OCI-LY7 (cell line): ENCODE measurements around the gene PRM2. TPM values are rescaled to one million over a fixed set of nuclear protein-coding genes. Genes with fewer than 3 reads are reported as not detected.
"Not testable (repeated sequence)": the region's sequence is repeated elsewhere in the genome, so short reads cannot be mapped to it uniquely, and the experiment has no call there.

ENCODE experiments used
- BruUV-seq: library from RNA; stranded (reverse); fragments of 400-500 nt; replicated peaks from 2 replicates; lab custom pipeline; 2021; lab: Mats Ljungman, UMichigan
- CTCF ChIA-PET: fragments of 300-600 bp; sonication (Branson Sonifier 250); formaldehyde crosslinking; loops from one replicate; lab custom pipeline; 2022; ENCODE audit warnings: antibody characterized with exemption; ENCODE audit not compliant: unreplicated experiment; lab: Charles Lee
- POLR2A ChIA-PET: fragments of 300-600 bp; sonication (Branson Sonifier 250); formaldehyde crosslinking; loops from one replicate; lab custom pipeline; 2022; ENCODE audit warnings: antibody characterized with exemption; lab: Charles Lee
- DNase-seq: peaks from one replicate; pipeline ENCODE4 v3.0.0-alpha.2; 2015; ENCODE audit warnings: low spot score
- H2AFZ ChIP-seq: fragments of 200-600 bp; sonication (generic), shearing (Covaris generic); 2 replicates; pipeline ENCODE4 v1.6.1; 2014; ENCODE audit warnings: mild to moderate bottlenecking, antibody characterized with exemption, low read length, moderate library complexity
- H3K27ac ChIP-seq: fragments of 200-600 bp; sonication (generic); 2 replicates; pipeline ENCODE4 v1.5.1; 2014; ENCODE audit warnings: mixed run types, low read depth, mild to moderate bottlenecking, moderate library complexity, low read length, inconsistent platforms; ENCODE audit not compliant: poor library complexity, severe bottlenecking
- H3K36me3 ChIP-seq: fragments of 200-600 bp; sonication (generic); 2 replicates; pipeline ENCODE4 v1.6.1; 2014; ENCODE audit warnings: mild to moderate bottlenecking, antibody characterized with exemption, low read length, moderate library complexity, mixed read lengths; ENCODE audit not compliant: insufficient read depth
- H3K4me1 ChIP-seq: fragments of 200-600 bp; sonication (generic); 2 replicates; pipeline ENCODE4 v1.5.1; 2014; ENCODE audit warnings: mild to moderate bottlenecking, low read length; ENCODE audit not compliant: insufficient read depth, poor library complexity, severe bottlenecking
- H3K4me2 ChIP-seq: fragments of 200-600 bp; sonication (generic); 2 replicates; pipeline ENCODE4 v1.6.1; 2014; ENCODE audit warnings: mild to moderate bottlenecking, low read length
- H3K4me3 ChIP-seq: fragments of 200-600 bp; sonication (generic); 2 replicates; pipeline ENCODE4 v1.5.1; 2014; ENCODE audit warnings: mild to moderate bottlenecking, low read depth, low read length; ENCODE audit not compliant: poor library complexity, severe bottlenecking
- H3K79me2 ChIP-seq: fragments of 200-600 bp; sonication (generic); 2 replicates; pipeline ENCODE4 v1.6.1; 2016; ENCODE audit warnings: low read depth, mild to moderate bottlenecking, low read length, moderate library complexity, mixed read lengths; ENCODE audit not compliant: insufficient read depth
- H3K9me2 ChIP-seq: fragments of 200-600 bp; sonication (generic); 2 replicates; pipeline ENCODE4 v1.6.1; 2016; ENCODE audit warnings: mild to moderate bottlenecking, low read length, mixed read lengths; ENCODE audit not compliant: insufficient read depth
- H3K9me3 ChIP-seq: fragments of 200-600 bp; sonication (generic); 2 replicates; pipeline ENCODE4 v1.6.1; 2014; ENCODE audit warnings: mild to moderate bottlenecking, mixed run types, low read length, mixed read lengths
- H4K20me1 ChIP-seq: fragments of 200-600 bp; sonication (generic); 2 replicates; pipeline ENCODE4 v1.6.1; 2014; ENCODE audit warnings: mild to moderate bottlenecking, antibody characterized with exemption, low read length, moderate library complexity, mixed read lengths; ENCODE audit not compliant: insufficient read depth
- EZH2phosphoT487 ChIP-seq: fragments of 200-600 bp; sonication (generic); IDR thresholded peaks from 2 replicates; pipeline ENCODE4 v1.6.1; 2018; ENCODE audit warnings: low read depth, borderline replicate concordance, mild to moderate bottlenecking, mixed run types, antibody characterized with exemption, low read length, moderate library complexity, mixed read lengths
- intact Hi-C: fragments of 100-400 bp; cut with micrococcal nuclease; formaldehyde crosslinking; loops from one replicate; pipeline ENCODE4 v1.10.0; 2022; ENCODE audit not compliant: unreplicated experiment
- total RNA-seq, 2 experiments: library from RNA; depleted of rRNA in 1 of 2; stranded (reverse); fragments of >200 nt in 1 of 2; shearing (Covaris generic) in 1 of 2; gene quantifications; 2 replicates each; pipeline ENCODE4 v1.2.3, GENCODE V29; 2014 to 2022
- TF ChIP-seq, protein P1 (sequence below): fragments of 200-600 bp; sonication (generic); conservative IDR thresholded peaks from 2 replicates; pipeline ENCODE4 v1.5.1; 2014; ENCODE audit warnings: mild to moderate bottlenecking, antibody characterized with exemption, low read length, moderate library complexity, mixed read lengths

The PRM2 gene
- total RNA-seq, 2 experiments from 2014 or later: not detected

DNA sequence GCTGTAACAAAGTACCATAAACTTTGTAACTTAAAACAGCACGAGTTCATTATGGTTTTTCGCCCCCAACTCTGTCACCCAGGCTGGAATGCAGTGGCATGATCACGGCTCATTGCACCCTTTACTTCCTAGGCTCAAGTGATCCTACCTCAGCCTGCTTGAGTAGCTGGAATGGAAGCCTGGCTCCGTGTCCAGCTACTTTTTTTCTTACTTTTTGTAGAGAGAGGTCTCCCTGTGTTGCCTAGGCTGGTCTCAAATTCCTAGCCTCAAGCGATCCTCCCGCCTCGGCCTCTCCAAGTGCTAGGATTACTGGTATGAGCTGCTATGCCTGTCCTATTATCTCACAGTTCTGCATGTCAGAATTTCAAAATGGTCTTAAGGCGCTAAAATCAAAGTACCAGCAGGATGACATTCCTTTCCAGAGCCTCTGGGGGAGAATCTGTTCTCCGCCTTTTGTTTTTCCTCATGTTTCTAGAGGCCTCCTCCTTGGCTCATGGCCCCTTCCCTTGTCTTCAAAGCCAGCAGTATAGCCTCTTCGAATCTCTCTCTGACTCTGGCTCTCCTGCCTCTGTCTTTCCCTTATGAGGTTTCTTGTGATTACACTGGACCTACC lies 14.9 kb upstream of the PRM2 start:
- Histone ChIP-seq H3K36me3 (no peaks in the 10 kb centered on the region), H4K20me1 (no peaks in the 10 kb centered on the region), H3K9me2 (no peaks in the 10 kb centered on the region), H3K79me2 (no peaks in the 10 kb centered on the region), H2AFZ (no peak overlapping the region), H3K4me2 (no peak overlapping the region), H3K9me3 (no peaks in the 10 kb centered on the region), H3K4me3 (no peak overlapping the region), H3K27ac (no peak overlapping the region), H3K4me1 (peaks cover 48% of the 10 kb centered on the region)
- ChIA-PET CTCF (no interaction called here), POLR2A (interaction anchor here (0.5 to 1.2 kb wide), 5 partner anchors 12 to 142 kb away, joined by 3 to 4 read pairs (median 3); no protein-coding TSS in a partner anchor)
- intact Hi-C loops: no loop called here
- TF ChIP-seq, protein P1, sequence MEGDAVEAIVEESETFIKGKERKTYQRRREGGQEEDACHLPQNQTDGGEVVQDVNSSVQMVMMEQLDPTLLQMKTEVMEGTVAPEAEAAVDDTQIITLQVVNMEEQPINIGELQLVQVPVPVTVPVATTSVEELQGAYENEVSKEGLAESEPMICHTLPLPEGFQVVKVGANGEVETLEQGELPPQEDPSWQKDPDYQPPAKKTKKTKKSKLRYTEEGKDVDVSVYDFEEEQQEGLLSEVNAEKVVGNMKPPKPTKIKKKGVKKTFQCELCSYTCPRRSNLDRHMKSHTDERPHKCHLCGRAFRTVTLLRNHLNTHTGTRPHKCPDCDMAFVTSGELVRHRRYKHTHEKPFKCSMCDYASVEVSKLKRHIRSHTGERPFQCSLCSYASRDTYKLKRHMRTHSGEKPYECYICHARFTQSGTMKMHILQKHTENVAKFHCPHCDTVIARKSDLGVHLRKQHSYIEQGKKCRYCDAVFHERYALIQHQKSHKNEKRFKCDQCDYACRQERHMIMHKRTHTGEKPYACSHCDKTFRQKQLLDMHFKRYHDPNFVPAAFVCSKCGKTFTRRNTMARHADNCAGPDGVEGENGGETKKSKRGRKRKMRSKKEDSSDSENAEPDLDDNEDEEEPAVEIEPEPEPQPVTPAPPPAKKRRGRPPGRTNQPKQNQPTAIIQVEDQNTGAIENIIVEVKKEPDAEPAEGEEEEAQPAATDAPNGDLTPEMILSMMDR: no peak
- no peak for TF ChIP-seq EZH2phosphoT487
- no TSS peak for BruUV-seq
- DNase-seq: no peak

DNA sequence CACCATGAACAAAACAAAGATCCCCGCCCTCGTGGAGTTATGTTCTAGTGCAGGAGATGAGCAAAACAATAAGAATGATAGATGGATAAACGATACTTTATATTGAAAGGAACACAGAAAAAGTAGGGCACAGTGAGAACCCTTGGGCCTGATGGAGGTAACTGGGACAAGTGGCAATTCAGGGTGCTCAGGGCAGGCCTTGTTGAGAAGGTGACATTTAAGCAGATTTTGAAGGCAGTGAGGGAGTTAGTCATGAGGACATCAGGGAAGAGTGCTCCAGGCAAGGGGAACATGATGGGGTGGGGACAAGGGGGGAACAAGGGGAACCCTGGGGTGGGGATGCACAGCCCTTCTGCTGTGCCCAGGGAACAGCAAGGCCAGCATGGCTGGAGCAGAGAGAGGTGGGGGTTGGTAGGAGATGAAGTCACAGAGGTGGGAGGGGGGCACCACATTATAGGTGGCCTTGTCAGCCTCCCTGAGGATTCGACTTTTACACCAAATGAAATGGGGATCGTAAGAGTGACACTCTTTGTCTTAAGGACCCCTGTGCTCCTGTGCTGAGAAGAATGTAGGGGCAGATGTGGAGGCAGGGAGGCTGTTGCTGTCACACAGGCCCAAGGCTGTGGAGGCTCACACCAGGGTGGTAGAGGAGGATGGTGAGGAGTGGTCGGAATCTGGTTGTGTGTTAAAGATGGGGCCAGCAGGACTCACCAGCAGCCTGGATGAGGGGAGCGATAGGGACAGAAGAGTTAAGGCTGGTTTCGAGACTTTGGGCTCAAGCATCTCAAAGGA lies 14.0 kb upstream of the PRM2 start:
- no peaks in the 10 kb centered on the region for H3K9me3 ChIP-seq
- H3K79me2 ChIP-seq: no peaks in the 10 kb centered on the region
- no peak overlapping the region for H3K4me2 ChIP-seq
- intact Hi-C loops: no loop called here
- ChIA-PET POLR2A (no interaction called here), CTCF (no interaction called here)
- DNase-seq: no peak
- H2AFZ ChIP-seq: no peak overlapping the region
- no peaks in the 10 kb centered on the region for H3K36me3 ChIP-seq
- H3K9me2 ChIP-seq: no peaks in the 10 kb centered on the region
- peaks cover 39% of the 10 kb centered on the region for H3K4me1 ChIP-seq
- no peaks in the 10 kb centered on the region for H4K20me1 ChIP-seq
- no peak overlapping the region for H3K27ac ChIP-seq
- TF ChIP-seq EZH2phosphoT487: no peak
- TF ChIP-seq, protein P1: no peak
- BruUV-seq: no TSS peak
- H3K4me3 ChIP-seq: no peak overlapping the region

DNA sequence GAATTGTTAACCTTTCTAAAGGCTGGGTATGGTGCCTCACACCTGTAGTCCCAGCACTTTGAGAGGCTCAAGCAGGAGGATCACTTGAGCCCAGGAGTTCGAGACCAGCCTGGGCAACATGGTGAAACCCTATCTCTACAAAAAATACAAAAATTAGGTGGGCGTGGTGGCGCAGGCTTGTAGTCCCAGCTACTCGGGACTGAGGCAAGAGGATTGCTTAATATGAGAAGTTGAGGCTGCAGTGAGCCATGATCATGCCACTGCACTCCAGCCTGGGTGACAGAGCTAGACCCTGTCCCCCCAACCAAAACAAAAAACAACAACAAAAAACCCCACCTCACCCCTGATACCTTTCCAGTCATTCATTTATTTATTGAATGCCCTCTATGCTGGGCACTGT lies 13.4 kb upstream of the PRM2 start:
- H4K20me1 ChIP-seq, H3K9me3 ChIP-seq, H2AFZ ChIP-seq, H3K4me3 ChIP-seq, intact Hi-C loops, H3K27ac ChIP-seq, H3K79me2 ChIP-seq, H3K9me2 ChIP-seq, DNase-seq, CTCF ChIA-PET, BruUV-seq, H3K4me2 ChIP-seq, H3K36me3 ChIP-seq, POLR2A ChIA-PET: not testable (repeated sequence)
- peaks cover 33% of the 10 kb centered on the region for H3K4me1 ChIP-seq
